ENCODE data around the gene TEDC2.

TEDC2 gene

DNA sequence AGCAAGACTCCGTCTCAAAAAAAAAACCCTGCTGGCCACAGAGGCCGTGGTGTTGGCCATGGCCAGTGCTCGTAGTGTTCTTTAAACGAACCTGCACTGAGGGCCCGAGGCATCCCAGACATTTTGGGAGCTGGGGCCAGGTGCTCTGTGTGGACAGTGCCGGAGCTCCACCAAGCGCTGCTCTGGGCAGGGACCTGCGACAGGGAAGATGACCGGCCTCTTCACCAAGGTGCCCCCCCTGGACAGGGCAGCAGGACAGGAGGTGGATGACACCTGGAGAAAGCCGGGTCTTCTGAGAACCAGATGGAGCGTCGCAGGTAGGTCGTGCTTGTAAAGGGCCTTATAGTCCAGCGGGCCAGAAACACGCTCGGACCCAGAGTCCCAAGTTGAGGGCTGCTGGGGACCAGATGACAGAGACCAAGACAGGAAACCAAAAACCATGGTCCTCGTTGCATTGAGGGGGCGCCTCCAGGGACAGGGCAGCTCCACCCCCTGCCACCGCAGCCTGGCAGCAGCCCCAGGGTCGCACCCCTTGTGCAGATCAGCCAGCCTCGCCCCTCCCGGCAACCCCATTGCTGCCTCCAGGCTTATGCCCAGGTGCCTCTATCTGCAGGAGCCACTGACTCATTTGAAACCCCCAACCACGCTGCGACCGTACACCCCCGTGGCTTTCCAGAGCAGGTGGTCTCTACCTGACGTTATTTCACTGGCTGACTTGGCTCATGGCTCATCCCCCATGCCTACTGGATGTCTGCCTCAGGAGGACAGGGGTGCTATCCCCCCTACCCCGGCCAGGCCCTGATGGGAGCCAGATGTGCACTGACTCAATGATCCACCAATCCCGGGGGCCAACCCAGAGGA is 7.0 kb downstream of the TEDC2 start:
- DNase-seq (ENCODE audit: low read depth), result no peak

DNA sequence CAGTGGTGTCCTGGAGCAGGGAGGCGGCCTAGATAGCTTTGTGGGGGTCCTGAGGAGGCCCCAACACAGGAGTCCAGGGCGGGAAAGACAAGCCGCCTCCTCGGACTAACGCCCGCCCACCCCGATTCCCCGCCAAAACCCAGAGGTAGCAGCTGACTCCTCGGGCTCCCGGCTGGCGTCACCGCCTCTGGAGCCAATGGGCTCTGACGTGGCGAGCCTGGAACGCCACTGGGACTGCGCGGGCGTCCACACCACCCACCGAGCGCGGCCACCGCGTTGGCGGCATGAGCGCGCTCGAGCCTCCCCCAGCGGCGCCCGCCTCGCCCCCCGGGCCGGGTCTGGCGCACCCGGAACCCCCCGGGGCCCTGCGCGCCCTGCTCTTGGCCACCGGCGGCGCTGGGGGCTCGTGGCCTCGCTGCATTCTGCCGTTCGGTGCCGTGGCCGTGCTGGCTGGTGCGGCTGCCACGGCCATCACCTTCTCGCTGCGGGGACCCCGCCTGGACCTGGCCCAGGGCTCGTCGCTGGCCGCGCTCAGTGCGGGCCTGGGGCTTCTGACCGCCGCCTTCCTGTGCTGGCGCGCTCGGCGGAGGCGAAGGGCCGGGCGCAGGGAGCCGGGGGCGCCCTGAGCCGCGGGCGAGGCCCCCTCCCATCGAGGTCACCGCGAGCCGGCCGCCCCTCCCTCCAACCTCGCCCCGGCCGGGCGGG is 7.8 kb downstream of the TEDC2 start:
- no peak for DNase-seq (ENCODE audit: low read depth)

- no peak for DNase-seq (ENCODE audit: low read depth)
These were observed 8.4 kb downstream of the TEDC2 start for GRCh38 chr16:2468233-2468724.

- DNase-seq (ENCODE audit: low read depth), result no peak
These were observed 9.0 kb downstream of the TEDC2 start for GRCh38 chr16:2468725-2469398.

GRCh38 chr16:2469399-2470233 is 9.7 kb downstream of the TEDC2 start:
- no peak for DNase-seq (ENCODE audit: low read depth)

DNA sequence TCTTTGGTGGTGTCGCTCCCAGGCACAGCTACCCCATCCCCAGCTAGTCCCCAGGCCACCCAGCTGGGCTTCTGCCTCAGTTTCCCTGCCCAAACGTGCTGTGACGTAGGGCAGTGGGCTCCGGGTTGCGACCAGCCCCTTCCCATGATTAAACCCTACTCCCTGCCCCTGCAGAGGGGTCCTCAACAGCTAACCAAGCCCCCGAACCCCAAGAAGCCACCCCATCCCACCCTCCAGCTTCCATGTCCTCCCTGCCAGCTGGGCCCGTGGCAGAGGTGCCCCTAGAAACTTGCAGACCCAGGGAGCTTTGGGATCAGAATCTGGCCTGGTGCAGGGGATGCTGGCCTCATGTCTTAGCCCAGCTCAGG is 10.3 kb downstream of the TEDC2 start:
- no peak for DNase-seq (ENCODE audit: low read depth)

DNA sequence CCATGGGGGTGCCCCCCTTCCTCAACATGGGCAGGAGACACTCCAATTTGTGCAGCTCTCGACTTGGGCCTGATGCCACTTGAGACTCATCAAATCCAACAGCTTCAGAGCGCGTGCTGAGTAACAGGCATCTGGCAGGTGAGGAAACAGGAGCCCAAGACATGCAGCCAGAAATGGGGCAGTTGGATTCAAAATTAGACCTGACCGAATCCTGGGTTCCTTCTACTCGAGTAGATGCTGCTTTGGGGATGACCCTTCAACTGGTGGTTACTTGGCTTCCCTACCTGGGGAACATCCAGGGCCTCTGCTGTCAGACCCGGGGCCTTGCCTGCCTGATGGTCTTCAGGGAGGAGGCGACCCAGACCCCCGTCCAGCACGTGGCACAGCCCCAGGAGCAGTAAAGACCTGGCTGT is 10.7 kb downstream of the TEDC2 start:
- no peak for DNase-seq (ENCODE audit: low read depth)

GRCh38 chr16:2471016-2471652 is 11.2 kb downstream of the TEDC2 start, which contains the start of gene NTN3:
Gene NTN3, plus strand, starts transcription at chr16:2471297. Its CDS starts 405 bp downstream, at chr16:2471702.
- DNase-seq (ENCODE audit: low read depth), result no peak

GRCh38 chr16:2471653-2472487 is 12.0 kb downstream of the TEDC2 start:
- DNase-seq (ENCODE audit: low read depth), result no peak

GRCh38 chr16:2472488-2472864 is 12.6 kb downstream of the TEDC2 start:
- DNase-seq (ENCODE audit: low read depth), result no peak

DNA sequence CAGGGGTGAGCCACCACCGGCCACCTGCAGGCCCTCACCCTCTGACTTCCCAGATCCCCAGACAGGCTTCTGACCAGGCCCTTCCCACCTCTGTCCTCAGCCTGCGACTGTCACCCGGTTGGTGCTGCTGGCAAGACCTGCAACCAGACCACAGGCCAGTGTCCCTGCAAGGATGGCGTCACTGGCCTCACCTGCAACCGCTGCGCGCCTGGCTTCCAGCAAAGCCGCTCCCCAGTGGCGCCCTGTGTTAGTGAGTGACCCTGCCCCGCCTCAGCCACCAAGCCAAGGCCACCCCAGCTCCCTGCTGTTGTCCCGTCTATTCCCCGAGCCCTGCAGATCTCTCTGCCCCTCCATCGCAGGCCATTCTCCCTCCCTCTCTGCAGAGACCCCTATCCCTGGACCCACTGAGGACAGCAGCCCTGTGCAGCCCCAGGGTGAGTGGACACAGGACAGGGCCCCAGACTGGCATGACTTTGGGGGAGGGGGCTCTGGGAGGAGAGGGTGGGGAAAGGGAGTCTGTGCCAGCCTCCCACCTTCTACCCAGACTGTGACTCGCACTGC is 13.1 kb downstream of the TEDC2 start:
- DNase-seq (ENCODE audit: low read depth), result no peak

DNA sequence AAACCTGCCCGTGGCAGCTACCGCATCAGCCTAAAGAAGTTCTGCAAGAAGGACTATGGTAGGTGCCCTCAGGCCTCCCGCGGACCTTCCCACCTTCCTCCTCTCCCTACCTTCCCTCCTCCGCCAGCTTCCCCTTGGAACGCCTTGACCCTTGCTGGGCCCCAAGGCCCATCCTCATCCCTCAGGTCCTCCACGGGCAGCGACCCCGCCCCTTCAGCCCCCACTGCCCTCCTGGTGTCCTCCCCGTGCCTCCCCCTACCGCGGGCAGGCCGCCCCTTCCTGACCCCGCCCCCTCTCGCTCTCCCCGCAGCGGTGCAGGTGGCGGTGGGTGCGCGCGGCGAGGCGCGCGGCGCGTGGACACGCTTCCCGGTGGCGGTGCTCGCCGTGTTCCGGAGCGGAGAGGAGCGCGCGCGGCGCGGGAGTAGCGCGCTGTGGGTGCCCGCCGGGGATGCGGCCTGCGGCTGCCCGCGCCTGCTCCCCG is 13.6 kb downstream of the TEDC2 start:
- no peak for DNase-seq (ENCODE audit: low read depth)

DNA sequence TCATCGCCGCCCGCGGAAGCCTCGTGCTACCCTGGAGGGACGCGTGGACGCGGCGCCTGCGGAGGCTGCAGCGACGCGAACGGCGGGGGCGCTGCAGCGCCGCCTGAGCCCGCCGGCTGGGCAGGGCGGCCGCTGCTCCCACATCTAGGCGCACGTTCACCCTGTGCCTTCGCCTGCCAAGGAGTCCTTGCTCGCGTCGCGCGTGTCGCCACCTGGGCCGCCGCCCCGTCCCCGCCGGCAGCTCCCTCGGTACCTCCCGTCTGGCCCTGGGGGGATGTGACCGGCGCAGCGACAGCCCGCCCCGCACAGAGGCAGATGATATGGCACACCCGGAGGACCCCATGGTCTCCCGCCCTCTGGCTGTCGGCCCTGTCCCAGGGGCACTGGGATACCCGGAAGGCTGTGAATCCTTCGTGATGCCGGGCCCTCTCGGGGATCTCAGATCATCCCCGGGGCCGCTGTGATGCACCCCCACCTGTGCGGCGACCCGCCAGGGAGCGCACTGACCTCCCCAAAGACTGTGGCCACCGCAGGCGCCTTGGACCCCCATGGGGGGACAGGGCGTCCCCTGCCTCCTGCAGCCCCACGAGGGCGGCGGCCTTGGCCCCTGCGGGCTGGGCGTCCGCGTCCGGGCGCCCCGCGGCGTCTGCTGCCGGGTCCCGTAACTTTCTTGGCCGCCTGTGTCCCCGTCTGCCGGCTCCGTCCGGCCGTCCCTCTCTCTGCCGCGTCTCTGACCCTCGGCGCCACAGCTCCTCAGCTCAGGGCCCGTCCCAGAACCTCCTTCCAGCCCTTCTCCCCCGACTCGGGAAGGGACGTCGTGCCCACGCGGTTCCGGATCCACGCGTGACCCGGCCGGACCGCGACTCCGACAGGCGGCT is 14.3 kb downstream of the TEDC2 start:
- DNase-seq (ENCODE audit: low read depth), result no peak

DNA sequence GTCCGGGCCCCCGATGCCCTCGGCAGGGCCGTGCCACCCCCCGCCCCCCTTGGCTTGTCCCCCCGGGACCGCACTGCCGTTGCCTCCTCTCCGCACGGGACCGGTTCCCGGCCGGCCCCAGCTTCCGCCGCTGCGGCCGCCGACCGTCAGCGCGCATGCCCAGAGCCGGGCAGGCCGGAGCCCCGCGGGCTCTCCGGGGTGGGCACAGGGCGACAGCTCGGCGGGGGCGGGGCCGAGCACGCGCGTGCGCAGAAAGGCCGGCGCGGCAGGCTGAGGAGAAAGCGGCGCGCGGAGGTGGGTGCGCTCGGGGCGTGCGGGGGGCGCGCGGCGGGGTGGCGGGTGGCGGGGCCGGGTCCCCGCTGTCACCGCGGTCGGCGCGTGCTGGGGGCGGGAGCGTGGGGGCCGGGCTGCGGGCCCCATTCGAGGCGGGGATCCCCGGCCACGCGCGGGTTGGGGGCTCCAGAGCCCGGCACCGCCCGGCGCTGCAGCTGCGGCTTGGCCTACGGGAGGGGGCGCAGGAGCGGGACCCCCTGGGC is 15.0 kb downstream of the TEDC2 start, which contains the start of gene TBC1D24:
TBC1D24 (plus strand) TSS at position 251 of the 536 bp plus-strand sequence. CDS start 21,022 bp downstream, outside the sequence.
- DNase-seq (ENCODE audit: low read depth), result peak; percentile 64

DNA sequence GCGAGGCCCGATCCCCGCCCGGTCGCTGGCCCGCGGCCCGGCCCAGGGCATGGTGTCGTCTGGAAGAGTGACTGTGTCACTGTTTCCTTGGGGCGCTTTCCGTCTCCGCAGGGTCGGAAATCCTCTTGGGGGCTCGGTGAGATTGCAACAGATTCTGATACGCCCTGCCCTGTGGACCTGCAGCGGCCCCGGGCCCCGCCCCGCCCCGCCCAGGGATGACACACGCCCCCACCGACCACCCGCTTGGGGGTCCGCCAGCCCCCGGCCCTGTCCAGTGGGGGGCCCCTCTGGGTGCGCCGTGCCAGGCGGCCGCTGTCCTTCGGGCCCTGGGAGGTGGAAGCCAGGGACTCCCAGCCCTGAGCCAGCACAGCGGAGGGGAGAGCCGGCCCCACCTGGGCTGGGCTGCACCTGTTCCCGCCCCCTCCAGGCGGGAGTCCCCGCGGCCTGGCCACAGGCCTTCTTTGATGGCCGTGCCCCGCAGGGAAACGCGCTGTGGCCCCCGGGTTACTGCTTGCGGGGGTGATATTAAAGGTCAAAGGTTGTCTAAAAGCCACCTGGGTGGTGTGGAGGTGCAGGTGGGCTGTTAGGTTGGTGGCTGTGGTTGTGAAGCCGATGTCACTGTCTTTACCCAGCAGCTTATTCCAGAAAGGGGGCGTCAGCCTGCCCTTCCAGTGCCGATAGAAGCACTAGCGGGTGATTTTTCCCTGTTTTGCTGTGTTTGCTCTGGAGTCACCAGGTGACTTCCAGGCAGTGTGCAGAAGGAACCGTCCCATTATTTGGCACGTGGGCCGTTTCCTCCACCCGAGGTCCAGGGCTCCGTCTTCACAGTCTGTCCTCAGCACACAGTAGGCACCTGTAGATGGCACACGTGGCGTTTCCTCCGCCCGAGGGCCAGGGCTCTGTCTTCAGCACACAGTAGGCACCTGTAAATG is 15.8 kb downstream of the TEDC2 start:
- DNase-seq (ENCODE audit: low read depth), result no peak

GRCh38 chr16:2476345-2476720 is 16.4 kb downstream of the TEDC2 start:
- DNase-seq (ENCODE audit: low read depth), result no peak

- DNase-seq (ENCODE audit: low read depth), result no peak
These were observed 16.8 kb downstream of the TEDC2 start for GRCh38 chr16:2476741-2477140.

Data from GM04504 (cell line).